ENCODE measurements around the gene MSTN.
"Not testable (repeated sequence)": the region's sequence is repeated elsewhere in the genome, so short reads cannot be mapped to it uniquely, and the experiment has no call there.

Gene MSTN

DNA sequence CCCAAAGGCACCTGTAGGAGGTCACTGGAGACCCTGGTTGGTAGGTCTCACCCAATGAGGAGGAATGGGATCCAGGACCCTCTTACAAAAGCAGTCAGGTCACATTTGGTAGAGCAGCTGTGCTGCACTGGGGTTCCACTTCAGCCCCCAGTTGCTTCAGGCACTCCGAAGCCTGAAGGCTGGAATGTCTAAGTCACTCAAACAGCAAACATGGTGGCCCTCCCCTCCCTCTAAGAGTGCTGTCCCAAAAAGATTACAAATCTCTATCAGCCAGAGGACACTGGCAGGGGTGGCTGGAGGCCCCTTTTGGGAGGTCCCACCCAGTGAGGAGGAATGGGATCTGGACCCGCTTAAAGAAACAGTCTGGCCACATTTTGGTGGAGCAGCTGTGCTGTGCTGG is 17.7 kb downstream of the MSTN start:
- DNase-seq (ENCODE audit: low spot score), result no peak
- in situ Hi-C loops (cut with MboI; ENCODE audit: low pct_unique_long_range_greater_than_20kb, low sequenced_read_pairs, unreplicated experiment), result no loop called here
- TF ChIP-seq, protein P1, sequence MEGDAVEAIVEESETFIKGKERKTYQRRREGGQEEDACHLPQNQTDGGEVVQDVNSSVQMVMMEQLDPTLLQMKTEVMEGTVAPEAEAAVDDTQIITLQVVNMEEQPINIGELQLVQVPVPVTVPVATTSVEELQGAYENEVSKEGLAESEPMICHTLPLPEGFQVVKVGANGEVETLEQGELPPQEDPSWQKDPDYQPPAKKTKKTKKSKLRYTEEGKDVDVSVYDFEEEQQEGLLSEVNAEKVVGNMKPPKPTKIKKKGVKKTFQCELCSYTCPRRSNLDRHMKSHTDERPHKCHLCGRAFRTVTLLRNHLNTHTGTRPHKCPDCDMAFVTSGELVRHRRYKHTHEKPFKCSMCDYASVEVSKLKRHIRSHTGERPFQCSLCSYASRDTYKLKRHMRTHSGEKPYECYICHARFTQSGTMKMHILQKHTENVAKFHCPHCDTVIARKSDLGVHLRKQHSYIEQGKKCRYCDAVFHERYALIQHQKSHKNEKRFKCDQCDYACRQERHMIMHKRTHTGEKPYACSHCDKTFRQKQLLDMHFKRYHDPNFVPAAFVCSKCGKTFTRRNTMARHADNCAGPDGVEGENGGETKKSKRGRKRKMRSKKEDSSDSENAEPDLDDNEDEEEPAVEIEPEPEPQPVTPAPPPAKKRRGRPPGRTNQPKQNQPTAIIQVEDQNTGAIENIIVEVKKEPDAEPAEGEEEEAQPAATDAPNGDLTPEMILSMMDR (IDR thresholded peaks at IDR 0.05; ENCODE audit: extremely low read depth, insufficient read depth, missing control alignments), result no peak

DNA sequence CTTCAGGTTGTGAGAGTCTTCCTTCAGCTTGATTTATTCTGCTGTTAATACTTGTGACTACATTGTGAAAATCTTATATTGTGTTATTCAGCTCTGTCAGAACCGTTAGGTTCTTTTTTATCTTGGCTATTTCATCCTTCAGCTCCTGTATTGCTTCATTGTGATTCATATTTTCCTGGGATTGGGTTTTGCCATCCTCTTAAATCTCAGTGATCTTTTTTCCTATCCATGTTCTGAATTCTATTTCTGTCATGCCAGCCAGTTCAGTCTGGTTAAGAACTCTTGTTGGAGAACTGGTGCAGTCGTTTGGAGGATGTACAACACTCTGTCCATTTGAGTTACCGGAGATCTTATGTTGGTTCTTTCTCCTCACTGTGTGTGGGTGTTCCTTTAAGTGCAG is 19.1 kb downstream of the MSTN start:
- TF ChIP-seq, protein P1 (IDR thresholded peaks at IDR 0.05; ENCODE audit: extremely low read depth, insufficient read depth, missing control alignments), result no peak
- DNase-seq (ENCODE audit: low spot score), result no peak
- in situ Hi-C loops (cut with MboI; ENCODE audit: low pct_unique_long_range_greater_than_20kb, low sequenced_read_pairs, unreplicated experiment), result no loop called here

DNA sequence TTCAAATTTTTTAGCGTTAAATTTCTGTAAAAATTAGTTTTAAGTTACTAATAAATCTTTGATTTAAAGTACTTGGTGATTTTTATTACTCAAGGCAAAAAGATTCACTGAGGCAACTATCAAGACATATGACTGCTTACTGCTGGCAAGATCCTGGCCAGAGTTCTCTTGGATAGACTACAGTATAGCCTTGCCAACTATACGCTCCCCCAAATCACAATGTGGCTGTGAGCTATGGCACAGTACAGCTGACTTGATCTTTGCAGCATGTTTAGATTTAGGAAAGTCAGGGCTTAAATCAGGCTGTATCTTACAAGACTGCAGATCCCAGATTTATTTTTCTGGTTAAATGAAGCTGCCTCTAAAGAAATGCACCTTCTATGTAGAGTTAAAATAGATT is 26.5 kb downstream of the MSTN start:
- TF ChIP-seq, protein P1 (IDR thresholded peaks at IDR 0.05; ENCODE audit: extremely low read depth, insufficient read depth, missing control alignments), result no peak
- in situ Hi-C loops (cut with MboI; ENCODE audit: low pct_unique_long_range_greater_than_20kb, low sequenced_read_pairs, unreplicated experiment), result no loop called here
- no peak for DNase-seq (ENCODE audit: low spot score)

DNA sequence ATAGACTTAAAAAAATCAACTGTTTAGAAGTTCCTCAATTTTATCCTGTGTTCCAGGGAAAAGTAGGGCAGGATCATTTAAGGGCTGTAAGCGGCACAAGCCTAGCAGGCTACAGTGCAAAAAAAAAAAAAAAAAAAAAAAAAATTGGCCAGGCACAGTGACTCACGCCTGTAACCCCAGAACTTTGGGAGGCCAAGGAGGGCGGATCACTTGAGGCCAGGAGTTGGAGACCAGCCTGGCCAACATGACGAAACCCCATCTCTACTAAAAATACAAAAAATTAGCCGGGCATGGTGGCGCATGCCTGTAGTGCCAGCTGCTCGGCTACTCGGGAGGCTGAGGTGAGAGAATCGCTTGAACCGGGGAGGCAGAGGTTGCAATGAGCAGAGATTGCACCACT is 28.1 kb downstream of the MSTN start:
- in situ Hi-C loops (cut with MboI; ENCODE audit: low pct_unique_long_range_greater_than_20kb, low sequenced_read_pairs, unreplicated experiment); DNase-seq (ENCODE audit: low spot score): not testable (repeated sequence)

DNA sequence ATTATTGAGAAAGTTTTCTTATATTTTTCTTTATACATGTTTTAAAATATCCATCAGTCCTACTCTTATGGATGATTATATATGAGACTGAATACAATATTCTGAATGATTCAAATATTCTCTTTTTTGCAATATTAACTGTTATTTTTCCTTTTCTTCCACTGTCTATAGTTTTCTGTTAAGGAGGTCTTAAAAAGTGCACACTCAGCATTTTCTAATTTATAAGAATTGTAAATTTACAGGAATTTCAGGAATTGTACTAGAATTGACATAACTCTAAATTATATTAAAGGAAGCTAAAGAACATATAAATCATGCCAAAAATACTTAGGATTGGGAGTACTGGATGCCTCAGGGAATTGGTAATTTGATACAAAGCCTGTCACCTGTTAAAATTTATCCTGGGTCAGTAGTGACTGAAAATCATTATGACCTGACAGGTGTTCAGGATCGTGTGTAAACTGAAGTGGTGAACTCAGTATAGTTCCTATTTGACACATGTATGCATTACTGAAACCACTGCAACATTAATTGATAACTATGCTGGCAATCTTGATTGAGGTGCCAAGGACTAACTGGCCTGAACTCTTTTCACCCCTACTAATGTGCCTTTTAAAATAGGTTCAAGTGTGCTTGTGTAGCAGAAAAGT is 30.4 kb downstream of the MSTN start:
- in situ Hi-C loops (cut with MboI; ENCODE audit: low pct_unique_long_range_greater_than_20kb, low sequenced_read_pairs, unreplicated experiment), result no loop called here
- DNase-seq (ENCODE audit: low spot score), result no peak
- TF ChIP-seq, protein P1 (IDR thresholded peaks at IDR 0.05; ENCODE audit: extremely low read depth, insufficient read depth, missing control alignments), result no peak

DNA sequence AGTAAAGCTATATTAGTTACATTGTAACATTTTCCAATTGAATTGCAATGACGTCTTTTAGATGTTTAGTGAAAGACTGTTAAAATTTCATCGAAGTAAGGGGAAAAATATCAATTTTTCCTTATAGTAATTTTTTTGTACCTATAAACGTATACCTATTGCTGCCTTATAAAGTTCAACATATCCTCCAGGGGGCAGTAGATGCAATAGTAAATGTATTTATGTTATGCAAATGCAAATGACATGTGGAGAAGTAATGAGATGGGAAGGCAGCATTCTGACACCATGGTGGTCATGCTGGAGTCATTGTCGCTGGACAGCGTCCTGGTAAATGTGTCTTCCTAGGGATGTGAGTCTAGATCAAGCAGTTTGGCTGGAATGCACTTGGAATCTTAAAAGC is 38.7 kb downstream of the MSTN start:
- TF ChIP-seq, protein P1 (IDR thresholded peaks at IDR 0.05; ENCODE audit: extremely low read depth, insufficient read depth, missing control alignments), result peak; percentile 35
- peak; percentile 9 for DNase-seq (ENCODE audit: low spot score)
- in situ Hi-C loops (cut with MboI; ENCODE audit: low pct_unique_long_range_greater_than_20kb, low sequenced_read_pairs, unreplicated experiment), result no loop called here

DNA sequence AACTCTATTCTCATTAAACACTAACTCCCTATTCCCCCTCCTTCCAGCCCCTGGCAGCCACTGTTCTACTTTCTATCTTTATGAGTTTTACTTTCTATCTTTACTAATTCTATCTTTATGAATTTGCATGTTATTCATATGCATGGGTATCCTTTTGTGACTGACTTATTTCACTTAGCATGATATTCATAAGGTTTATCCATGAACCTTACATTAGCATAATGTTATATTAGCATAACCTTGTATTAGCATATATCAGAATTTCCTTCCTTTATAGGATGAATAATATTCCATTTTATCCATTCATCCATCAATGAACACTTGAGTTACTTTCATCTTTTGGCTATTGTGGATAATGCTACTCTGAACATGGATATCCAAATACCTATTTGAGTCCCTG is 41.8 kb downstream of the MSTN start:
- in situ Hi-C loops (cut with MboI; ENCODE audit: low pct_unique_long_range_greater_than_20kb, low sequenced_read_pairs, unreplicated experiment), result no loop called here
- no peak for DNase-seq (ENCODE audit: low spot score)
- TF ChIP-seq, protein P1 (IDR thresholded peaks at IDR 0.05; ENCODE audit: extremely low read depth, insufficient read depth, missing control alignments), result no peak

All from GM13977 (cell line).